Hepatocyte (in vitro differentiated cells): ENCODE measurements around the gene PIWIL4. TPM values are rescaled to one million over a fixed set of nuclear protein-coding genes. Genes with fewer than 3 reads are reported as not detected.
A peak's percentile ranks its signal among the peaks of the same experiment; 100 is the strongest.
"Not testable (repeated sequence)": the region's sequence is repeated elsewhere in the genome, so short reads cannot be mapped to it uniquely, and the experiment has no call there.

Source experiments
- DNase-seq: peaks from one replicate; pipeline ENCODE4 v3.0.0-alpha.2; 2016; ENCODE audit warnings: low spot score
- H2AFZ ChIP-seq: fragments of 200-600 bp; sonication (generic); 2 replicates; pipeline ENCODE4 v1.6.0; 2016; ENCODE audit warnings: antibody characterized with exemption, mild to moderate bottlenecking
- H3K27ac ChIP-seq: fragments of 200-600 bp; sonication (generic); 2 replicates; pipeline ENCODE4 v1.5.1; 2016; ENCODE audit warnings: mild to moderate bottlenecking
- H3K27me3 ChIP-seq: fragments of 200-600 bp; sonication (generic); 2 replicates; pipeline ENCODE4 v1.6.1; 2016
- H3K36me3 ChIP-seq: fragments of 200-600 bp; sonication (generic); replicated peaks from 2 replicates; pipeline ENCODE4 v1.5.1; 2016; ENCODE audit warnings: low read depth; ENCODE audit not compliant: insufficient read depth
- H3K4me1 ChIP-seq: fragments of 200-600 bp; sonication (generic); 2 replicates; pipeline ENCODE4 v1.5.1; 2016; ENCODE audit warnings: mild to moderate bottlenecking, moderate library complexity; ENCODE audit not compliant: insufficient read depth
- H3K4me2 ChIP-seq: fragments of 200-600 bp; sonication (generic); 2 replicates; pipeline ENCODE4 v1.6.0; 2016
- H3K4me3 ChIP-seq: fragments of 200-600 bp; sonication (generic); 2 replicates; pipeline ENCODE4 v1.5.1; 2016; ENCODE audit warnings: mild to moderate bottlenecking
- H3K79me2 ChIP-seq: fragments of 200-600 bp; sonication (generic); 2 replicates; pipeline ENCODE4 v1.6.0; 2017; ENCODE audit warnings: mild to moderate bottlenecking
- H3K9me2 ChIP-seq: fragments of 200-600 bp; sonication (generic); replicated peaks from 2 replicates; pipeline ENCODE4 v1.6.0; 2017; ENCODE audit warnings: mild to moderate bottlenecking; ENCODE audit not compliant: insufficient read depth
- H3K9me3 ChIP-seq: fragments of 200-600 bp; sonication (generic); 2 replicates; pipeline ENCODE4 v1.5.1; 2016; ENCODE audit warnings: low read depth, mild to moderate bottlenecking
- H4K20me1 ChIP-seq: fragments of 200-600 bp; sonication (generic); 2 replicates; pipeline ENCODE4 v1.6.0; 2016; ENCODE audit warnings: mild to moderate bottlenecking; ENCODE audit not compliant: insufficient read depth, poor library complexity, severe bottlenecking
- EZH2 ChIP-seq: fragments of 200-600 bp; sonication (generic); IDR thresholded peaks from 2 replicates; pipeline ENCODE4 v1.6.1; 2016; ENCODE audit warnings: antibody characterized with exemption, mild to moderate bottlenecking, borderline replicate concordance
- EZH2phosphoT487 ChIP-seq: fragments of 200-600 bp; sonication (generic); IDR thresholded peaks from one replicate; pipeline ENCODE4 v1.6.1; 2018; ENCODE audit warnings: antibody characterized with exemption, mild to moderate bottlenecking, low read depth, moderate library complexity; ENCODE audit not compliant: unreplicated experiment, severe bottlenecking
- WGBS: methylation state at CpG from one replicate; pipeline ENCODE4 v1.1.6; 2016; ENCODE audit warnings: low lambda C conversion rate; ENCODE audit errors: missing lambda C conversion rate; 5-methylcytosine and 5-hydroxymethylcytosine counted together
- polyA plus RNA-seq: library from polyadenylated mRNA; unstranded; fragments of >200 nt; fragmentation: Nextera tagmentation; extraction: Ambion mirVana; gene quantifications from 2 replicates; pipeline ENCODE4 v1.2.1, GENCODE V29; 2016
- total RNA-seq: library from RNA; depleted of rRNA; stranded (reverse); fragments of >200 nt; gene quantifications from 2 replicates; pipeline ENCODE4 v1.2.3, GENCODE V29; 2014
- TF ChIP-seq, protein P1 (sequence below): fragments of 200-600 bp; sonication (generic); IDR thresholded peaks from 2 replicates; pipeline ENCODE4 v1.5.1; 2016; ENCODE audit warnings: antibody characterized with exemption, mild to moderate bottlenecking; ENCODE audit not compliant: poor library complexity

PIWIL4 gene
- total and polyA plus RNA-seq, 2 experiments from 2014 or later: 2.1 to 2.4 TPM

GRCh38 chr11:94613120-94613519 lies 46.0 kb downstream of the PIWIL4 start:
- Histone ChIP-seq H3K9me2 (no peaks in the 10 kb centered on the region), H3K27me3 (no peaks in the 10 kb centered on the region), H3K4me1 (no peaks in the 10 kb centered on the region), H3K36me3 (no peaks in the 10 kb centered on the region), H3K79me2 (no peaks in the 10 kb centered on the region), H4K20me1 (no peaks in the 10 kb centered on the region), H2AFZ (no peak overlapping the region), H3K9me3 (peaks cover 5% of the 10 kb centered on the region), H3K27ac (no peak overlapping the region), H3K4me2 (no peak overlapping the region), H3K4me3 (no peak overlapping the region)
- no peak for DNase-seq
- no peak for TF ChIP-seq EZH2phosphoT487
- WGBS: 87% methylated on average over 1 of the region's 1 CpG

- Histone ChIP-seq H3K4me3 (no peak overlapping the region), H3K9me2 (no peaks in the 10 kb centered on the region), H4K20me1 (no peaks in the 10 kb centered on the region), H3K9me3 (no peaks in the 10 kb centered on the region), H3K36me3 (no peaks in the 10 kb centered on the region), H3K4me1 (no peaks in the 10 kb centered on the region), H2AFZ (no peak overlapping the region), H3K79me2 (no peaks in the 10 kb centered on the region), H3K4me2 (no peak overlapping the region), H3K27me3 (no peaks in the 10 kb centered on the region), H3K27ac (no peak overlapping the region)
- DNase-seq: peak; percentile 87
- TF ChIP-seq EZH2 (no peak), EZH2phosphoT487 (no peak)
- TF ChIP-seq, protein P1, sequence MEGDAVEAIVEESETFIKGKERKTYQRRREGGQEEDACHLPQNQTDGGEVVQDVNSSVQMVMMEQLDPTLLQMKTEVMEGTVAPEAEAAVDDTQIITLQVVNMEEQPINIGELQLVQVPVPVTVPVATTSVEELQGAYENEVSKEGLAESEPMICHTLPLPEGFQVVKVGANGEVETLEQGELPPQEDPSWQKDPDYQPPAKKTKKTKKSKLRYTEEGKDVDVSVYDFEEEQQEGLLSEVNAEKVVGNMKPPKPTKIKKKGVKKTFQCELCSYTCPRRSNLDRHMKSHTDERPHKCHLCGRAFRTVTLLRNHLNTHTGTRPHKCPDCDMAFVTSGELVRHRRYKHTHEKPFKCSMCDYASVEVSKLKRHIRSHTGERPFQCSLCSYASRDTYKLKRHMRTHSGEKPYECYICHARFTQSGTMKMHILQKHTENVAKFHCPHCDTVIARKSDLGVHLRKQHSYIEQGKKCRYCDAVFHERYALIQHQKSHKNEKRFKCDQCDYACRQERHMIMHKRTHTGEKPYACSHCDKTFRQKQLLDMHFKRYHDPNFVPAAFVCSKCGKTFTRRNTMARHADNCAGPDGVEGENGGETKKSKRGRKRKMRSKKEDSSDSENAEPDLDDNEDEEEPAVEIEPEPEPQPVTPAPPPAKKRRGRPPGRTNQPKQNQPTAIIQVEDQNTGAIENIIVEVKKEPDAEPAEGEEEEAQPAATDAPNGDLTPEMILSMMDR: peak; percentile 94
- 29% methylated on average over 6 of the region's 6 CpGs for WGBS
Measured at GRCh38 chr11:94623120-94623735, 56.1 kb downstream of the PIWIL4 start.

DNA sequence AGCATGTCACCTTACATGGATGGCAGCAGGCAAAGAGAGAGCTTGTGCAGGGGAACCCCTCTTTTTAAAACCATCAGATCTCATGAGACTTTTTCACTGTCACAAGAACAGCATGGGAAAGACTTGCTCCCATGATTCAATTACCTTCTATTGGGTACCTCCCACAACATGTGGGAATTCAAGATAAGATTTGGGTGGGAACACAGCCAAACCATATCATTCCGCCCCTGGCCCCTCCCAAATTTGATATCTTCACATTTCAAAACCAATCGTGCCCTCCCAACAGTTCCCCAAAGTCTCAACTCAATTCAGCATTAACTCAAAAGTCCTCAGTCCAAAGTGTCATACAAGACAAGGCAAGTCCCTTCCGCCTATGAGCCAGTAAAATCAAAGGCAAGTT lies 58.3 kb downstream of the PIWIL4 start:
- H3K4me2 ChIP-seq, H2AFZ ChIP-seq, H3K79me2 ChIP-seq, DNase-seq, H4K20me1 ChIP-seq, H3K9me2 ChIP-seq, H3K4me1 ChIP-seq, H3K4me3 ChIP-seq, H3K27ac ChIP-seq, H3K36me3 ChIP-seq, H3K27me3 ChIP-seq, H3K9me3 ChIP-seq: not testable (repeated sequence)
- WGBS: 94% methylated on average over 3 of the region's 3 CpGs

DNA sequence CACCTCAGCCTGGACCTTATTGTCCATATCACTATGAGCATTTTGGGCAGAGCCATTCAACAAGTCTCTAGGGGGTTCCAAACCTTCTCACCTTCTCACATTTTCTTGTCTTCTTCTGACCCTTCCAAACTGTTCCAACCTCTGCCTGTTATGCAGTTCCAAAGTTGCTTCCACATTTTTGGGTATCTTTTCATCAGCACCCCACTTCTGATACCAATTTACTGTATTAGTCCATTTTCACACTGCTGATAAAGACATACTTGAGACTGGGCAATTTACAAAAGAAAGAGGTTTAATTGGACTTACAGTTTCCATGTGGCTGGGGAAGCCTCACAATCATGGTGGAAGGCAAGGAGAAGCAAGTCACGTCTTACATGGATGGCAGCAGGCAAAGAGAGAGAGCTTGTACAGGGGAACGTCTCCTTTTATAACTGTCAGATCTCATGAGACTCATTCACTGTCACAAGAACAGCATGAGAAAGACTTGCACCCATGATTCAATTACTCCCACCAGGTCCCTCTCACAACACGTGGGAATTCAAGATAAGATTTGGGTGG lies 59.9 kb downstream of the PIWIL4 start:
- not testable (repeated sequence) for H3K27ac ChIP-seq, H3K9me3 ChIP-seq, H3K27me3 ChIP-seq, H3K4me2 ChIP-seq, H3K9me2 ChIP-seq, H2AFZ ChIP-seq, H3K79me2 ChIP-seq, H4K20me1 ChIP-seq, H3K4me1 ChIP-seq, H3K36me3 ChIP-seq, H3K4me3 ChIP-seq, DNase-seq
- WGBS: 81% methylated on average over 3 of the region's 3 CpGs

- Histone ChIP-seq H3K4me3 (no peak overlapping the region), H4K20me1 (no peaks in the 10 kb centered on the region), H3K9me2 (no peaks in the 10 kb centered on the region), H3K36me3 (no peaks in the 10 kb centered on the region), H3K9me3 (no peaks in the 10 kb centered on the region), H3K27ac (no peak overlapping the region), H3K4me1 (no peaks in the 10 kb centered on the region), H3K27me3 (no peaks in the 10 kb centered on the region), H3K4me2 (no peak overlapping the region), H2AFZ (no peak overlapping the region), H3K79me2 (no peaks in the 10 kb centered on the region)
- DNase-seq: no peak
- WGBS: 92% methylated on average over 1 of the region's 1 CpG
- no peak for TF ChIP-seq EZH2phosphoT487
- TF ChIP-seq, protein P1: no peak
- no peak for TF ChIP-seq EZH2
Measured at GRCh38 chr11:94629741-94630140, 62.6 kb downstream of the PIWIL4 start.
